GM21390 (cell line): ENCODE results near the gene GLB1L2.
"Not testable (repeated sequence)": the region's sequence is repeated elsewhere in the genome, so short reads cannot be mapped to it uniquely, and the experiment has no call there.

Experiments used
- ATAC-seq: cut with Tn5 transposase; IDR thresholded peaks from one replicate; pipeline ENCODE4 v1.9.1; 2021; ENCODE audit not compliant: unreplicated experiment

Gene GLB1L2, protein sequence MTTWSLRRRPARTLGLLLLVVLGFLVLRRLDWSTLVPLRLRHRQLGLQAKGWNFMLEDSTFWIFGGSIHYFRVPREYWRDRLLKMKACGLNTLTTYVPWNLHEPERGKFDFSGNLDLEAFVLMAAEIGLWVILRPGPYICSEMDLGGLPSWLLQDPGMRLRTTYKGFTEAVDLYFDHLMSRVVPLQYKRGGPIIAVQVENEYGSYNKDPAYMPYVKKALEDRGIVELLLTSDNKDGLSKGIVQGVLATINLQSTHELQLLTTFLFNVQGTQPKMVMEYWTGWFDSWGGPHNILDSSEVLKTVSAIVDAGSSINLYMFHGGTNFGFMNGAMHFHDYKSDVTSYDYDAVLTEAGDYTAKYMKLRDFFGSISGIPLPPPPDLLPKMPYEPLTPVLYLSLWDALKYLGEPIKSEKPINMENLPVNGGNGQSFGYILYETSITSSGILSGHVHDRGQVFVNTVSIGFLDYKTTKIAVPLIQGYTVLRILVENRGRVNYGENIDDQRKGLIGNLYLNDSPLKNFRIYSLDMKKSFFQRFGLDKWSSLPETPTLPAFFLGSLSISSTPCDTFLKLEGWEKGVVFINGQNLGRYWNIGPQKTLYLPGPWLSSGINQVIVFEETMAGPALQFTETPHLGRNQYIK

DNA sequence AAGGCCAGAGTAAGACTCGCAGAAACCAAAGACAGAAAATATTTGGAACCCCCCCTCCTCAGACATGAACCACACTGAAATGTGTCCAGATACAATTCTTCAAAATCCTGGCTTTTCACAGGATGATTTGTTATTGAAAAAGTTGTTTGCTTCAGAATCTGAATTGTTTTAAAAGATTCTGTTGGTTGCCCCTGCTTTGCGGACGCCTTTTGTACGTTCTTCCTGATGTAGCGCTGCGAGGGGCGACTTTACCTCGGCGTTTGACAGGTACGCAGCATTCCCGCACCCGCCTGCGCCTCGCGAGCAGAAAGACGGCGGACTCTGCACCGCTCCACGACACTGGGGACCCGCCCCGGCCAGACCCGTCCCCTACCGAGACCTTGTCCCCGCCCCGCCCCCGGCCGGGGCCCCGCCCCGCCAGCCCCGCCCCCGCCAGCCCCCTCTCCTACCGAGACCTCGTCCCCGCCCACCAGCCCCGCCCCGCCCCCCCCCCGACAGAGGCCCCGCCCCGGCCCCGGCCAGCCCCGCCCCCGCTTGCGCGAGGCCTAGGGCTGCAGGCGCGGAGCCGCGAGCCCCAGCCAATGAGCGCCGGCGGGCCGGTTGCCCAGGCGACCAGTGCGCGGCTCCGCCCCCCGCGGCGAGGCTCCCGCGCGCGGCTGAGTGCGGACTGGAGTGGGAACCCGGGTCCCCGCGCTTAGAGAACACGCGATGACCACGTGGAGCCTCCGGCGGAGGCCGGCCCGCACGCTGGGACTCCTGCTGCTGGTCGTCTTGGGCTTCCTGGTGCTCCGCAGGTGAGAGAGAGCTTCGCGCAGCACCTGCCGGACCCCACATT, at the start of gene GLB1L2:
GLB1L2 (plus strand) TSS at position 635 of the 835 bp plus-strand sequence; CDS start at position 709, 74 bp downstream.
- peak; percentile 86 for ATAC-seq

DNA sequence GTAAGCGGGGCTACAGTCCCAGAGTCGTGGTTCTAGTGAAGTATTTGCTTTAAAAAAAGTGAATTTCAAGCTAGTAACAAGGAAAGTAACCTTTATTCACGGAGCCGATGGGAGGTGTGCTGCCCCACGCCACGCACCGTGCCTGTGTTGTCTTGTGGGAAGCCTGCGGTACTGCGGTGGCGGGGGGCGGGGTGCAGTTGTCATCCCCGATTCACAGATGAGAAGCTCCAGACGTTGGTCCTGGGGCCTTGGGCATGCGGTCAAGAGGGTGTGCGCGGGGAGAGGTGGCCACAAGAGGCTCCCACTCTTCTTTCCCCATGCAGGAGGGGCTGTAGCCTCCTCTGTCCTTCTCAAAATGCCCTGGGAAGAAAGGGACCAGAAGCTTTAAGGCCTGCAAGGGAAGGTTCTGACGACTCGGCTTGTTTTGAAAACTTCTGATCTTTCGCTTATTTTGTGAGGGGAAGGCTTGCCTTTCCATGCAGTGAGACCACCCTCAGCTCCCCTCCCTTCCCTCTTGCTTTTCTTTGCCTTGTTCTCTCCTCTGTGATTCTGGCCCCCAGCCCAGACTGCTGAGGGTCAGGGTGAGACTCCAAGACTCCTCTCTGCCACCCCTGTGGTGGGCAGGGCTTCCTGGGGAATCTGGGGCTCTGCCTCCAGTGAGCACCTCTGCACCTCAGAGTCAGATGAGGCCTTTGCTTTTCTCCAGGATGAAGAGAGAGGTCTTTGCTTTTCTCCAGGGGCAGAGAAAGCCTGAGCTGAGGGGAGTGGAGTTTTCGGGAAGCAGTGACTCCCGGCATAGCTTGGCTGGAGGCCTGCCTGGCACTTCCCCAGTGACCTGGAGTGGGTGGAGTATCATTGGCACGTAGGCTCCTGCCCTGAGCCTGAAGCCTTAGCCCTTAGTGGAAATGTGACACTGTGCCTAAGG, 49.4 kb upstream of the GLB1L2 start:
- no peak for ATAC-seq

DNA sequence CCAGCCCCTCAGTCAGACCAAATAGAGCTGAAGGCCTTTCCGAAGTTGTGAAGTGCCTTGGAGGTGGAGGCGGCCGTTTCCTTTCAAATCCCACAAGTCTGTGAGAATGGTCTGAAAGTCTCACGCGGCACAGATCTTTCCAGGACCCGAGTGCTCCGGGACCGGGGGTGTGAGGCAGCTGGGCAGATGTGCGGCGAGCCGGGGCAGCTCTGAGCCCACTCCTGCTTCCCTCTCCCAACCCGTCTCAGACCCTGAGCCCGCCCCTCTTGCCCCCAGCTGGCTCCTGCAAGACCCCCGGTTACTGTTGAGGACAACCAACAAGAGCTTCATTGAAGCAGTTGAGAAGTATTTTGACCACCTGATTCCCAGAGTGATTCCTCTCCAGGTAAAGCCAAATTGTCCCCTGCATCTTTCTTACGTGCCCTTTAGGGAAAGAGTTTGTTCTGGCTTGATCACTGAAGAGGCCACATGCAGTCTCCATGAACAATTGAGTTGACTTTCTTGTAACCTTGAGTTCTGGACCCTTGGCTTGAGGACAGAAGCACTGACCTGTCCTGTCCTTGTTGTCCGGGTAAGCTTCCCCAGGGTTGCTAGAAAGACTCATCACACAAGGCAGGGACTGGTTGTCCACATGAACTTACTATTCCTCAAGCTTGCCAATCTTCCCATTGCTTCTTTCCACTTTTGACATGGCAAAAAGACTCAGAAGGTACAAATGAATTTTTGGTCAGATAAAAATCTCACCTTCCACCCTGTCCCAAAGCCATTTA, 48.1 kb upstream of the GLB1L2 start:
- ATAC-seq = no peak

DNA sequence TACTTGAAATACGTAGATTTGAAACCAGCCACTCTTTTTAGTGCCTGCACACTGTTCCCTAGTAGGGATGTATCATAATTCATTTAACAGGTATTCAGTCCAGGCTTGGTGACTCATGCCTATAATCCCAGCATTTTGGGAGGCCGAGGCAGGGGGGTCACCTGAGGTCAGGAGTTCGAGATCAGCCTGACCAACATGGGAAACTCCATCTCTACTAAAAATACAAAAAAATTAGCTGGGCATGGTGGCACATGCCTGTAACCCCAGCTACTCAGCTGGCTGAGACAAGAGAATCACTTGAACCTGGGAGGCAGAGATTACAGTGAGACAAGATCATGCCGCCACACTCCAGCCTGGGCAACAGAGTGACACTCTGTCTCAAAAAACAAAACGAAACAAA, 47.4 kb upstream of the GLB1L2 start:
- ATAC-seq = not testable (repeated sequence)

DNA sequence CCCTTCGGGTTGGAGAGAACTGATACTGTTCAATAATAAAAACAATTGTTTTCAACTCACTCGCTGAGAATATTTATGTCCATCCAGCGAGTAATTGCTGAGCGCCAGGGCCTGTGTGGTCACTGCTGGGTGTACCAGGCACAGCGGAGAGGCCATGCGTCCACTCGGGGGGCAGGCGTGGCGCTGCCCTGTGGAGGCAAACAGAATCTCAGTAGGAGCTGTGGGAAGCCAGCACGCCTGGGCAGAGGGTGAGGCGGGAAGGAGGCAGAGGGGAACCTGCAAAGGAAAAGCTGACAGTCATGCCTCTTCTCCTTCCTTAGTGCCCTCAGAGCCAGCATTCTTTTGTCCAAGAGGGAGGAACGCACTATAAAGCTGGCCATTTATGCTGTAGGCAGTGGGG, 44.2 kb upstream of the GLB1L2 start:
- ATAC-seq = no peak

DNA sequence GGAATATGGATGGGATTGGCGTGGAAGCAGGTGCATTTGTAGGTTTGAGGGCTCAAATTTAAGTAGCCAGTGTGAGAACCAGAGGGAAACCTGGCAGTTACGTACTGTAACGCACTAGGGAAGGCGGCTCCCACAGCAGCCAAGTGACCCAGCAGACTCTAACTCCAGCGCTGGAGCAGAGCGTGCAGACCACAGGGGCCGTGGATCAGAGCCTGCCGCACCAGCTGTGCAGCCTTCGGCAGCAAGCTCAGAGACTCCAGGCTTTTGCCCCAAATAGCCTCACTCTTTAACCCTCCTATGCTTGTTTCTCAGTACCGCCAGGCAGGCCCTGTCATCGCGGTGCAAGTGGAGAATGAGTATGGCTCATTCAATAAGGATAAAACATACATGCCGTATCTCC, 43.3 kb upstream of the GLB1L2 start:
- no peak for ATAC-seq

DNA sequence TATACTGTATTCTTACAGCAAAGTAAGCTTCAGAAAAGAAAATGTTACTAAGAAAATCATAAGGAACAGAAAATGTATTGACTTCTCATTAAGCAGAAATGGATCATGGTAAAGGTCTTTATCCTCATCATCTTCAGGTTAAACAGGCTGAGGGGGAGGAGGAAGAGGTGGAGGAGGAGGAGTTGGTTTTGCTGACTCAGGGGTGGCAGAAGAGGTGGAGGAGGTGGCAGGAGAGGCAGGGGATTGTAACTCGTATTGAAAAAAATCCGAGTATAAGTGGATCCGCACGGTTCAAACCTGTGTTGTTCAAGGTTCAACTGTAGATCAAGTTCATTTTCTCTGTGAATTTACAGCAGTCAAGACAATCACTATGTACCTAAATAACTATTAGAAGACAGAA, 42.6 kb upstream of the GLB1L2 start:
- ATAC-seq = no peak

DNA sequence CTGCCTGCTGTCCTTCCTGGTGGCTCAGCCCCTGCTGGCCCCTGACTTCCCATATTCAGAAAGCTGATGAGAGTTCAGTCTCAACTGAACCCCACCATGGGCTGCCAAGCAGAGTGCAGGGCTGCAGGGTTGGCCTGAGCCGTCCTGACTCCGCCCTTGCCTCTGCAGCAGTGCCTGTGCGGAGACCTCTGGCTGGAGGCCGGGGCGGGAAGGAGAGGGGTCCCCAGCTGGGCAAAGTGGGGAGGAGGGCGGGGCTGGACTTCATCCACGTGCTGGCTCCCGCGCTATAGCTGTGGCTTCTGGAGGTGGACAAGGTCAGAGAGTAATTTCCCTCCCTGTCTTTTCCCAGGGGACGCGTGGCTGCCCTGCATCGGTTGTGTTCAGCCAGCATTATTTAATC, 42.0 kb upstream of the GLB1L2 start:
- no peak for ATAC-seq

DNA sequence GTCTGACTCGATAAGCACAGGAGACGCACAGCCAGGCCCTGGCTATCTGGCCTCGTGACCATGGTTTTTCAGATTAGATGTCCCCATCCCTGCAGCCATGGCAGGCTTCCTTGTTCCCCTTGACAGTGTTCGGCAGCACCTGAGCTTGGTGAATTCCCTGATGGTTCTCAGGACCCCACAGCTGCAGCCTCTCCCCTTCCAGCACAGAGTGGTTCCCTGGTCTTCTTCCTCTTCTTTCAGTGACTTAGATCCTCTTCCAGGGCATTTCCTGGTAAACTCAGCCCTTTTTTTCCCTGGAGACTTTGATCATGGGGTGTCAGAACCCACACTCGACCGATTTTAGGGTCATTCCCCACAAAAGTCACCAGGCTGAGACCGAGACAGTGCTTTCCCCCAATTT, 41.1 kb upstream of the GLB1L2 start:
- ATAC-seq = no peak

DNA sequence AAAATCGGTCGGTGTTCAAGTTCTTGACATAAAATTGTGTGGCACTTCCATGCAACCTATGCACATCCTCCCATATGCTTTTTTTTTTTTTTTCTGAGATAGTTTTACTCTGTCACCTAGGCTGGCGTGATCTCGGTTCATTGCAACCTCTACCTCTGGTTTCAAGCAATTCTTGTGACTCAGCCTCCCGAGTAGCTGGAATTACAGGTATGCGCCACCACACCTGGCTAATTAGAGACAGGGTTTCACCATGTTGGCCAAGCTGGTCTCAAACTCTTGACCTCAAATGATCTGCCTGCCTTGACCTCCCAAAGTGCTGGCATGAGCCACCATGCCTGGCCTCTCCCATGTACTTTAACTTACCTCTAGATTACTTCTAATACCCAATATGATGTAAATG, 40.6 kb upstream of the GLB1L2 start:
- ATAC-seq = no peak

DNA sequence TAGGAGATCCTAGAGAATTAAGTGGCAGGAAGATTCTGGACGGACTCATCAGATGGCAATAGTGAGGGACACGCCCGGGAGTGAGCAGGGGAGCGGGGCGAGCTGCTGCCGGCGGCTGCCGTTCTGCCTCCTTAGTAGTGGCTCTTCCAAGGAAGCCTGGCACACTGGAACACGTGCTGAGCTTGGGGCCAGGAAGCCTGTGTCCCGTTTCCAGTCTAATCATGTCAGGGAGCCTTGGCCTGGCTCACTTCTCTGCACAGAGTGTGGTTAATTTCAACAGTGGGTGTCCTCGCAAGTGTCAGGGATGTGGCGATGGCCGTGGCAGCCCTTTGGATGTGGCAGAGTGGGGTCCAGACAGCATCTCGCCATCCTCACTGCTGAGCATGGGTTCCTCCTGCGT, 39.1 kb upstream of the GLB1L2 start:
- ATAC-seq = no peak

DNA sequence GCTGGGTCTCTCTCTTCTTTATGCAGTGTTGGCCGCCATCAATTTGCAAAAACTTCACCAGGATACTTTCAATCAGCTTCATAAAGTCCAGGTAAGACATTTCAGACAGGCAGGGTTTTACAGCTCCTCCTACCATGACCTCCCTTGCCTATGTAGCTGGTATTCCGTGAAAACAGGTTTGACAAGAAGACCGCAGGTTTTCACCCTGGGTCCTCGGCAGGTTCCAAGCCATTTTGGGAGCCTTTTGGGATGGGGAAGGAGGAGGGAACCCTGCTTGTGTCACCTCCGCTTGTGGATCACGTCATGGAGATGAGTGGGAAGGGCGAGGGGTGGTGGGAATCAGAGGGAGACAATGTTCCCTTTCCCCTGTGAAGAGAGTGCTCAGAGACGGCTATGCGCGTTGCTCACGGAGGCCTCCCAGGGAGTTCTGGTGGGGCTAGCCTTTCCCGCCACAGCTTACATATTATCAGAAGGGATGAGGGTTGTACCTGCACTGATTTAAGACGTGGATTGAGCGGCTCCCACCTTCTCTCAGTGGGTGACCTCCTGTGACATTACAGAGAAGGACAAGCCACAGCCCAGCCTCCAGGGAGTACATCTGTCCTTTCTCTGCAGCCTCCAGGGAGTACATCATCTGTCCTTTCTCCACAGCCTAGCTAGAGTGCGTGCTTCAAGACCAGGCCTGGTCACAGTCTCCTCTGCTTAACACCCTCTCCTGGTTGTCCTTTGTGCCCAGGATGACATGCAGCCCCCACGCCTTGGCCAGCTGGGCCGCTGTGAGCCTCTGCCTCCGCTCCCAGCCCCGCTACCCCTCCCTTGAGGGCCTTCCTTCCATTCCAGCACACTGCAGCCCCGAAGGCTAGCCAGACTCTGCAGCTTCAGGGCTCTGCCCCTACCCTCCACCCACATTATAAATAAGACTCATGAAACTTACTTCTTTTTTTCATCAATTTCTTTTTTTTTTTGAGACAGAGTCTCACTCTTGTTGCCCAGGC, 38.4 kb upstream of the GLB1L2 start:
- ATAC-seq = no peak

DNA sequence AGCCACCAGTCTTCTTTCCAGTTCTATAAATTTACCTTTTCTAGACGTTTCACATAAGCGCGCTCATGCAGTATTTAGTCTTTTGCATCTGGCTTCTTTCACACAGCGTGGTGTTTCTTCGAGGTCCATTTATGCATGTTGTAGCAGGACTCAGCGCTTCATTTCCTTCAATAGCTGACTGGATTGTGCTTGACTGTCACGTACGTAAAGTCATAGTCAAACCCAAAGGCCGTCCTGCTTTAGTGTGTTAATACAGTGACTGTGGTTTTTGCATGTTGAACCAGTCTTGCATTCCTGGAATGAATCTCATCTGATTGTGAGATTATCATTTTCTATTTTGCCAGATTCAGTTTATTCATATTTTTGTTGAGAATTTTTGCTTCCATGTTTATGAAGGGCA, 37.1 kb upstream of the GLB1L2 start:
- no peak for ATAC-seq

DNA sequence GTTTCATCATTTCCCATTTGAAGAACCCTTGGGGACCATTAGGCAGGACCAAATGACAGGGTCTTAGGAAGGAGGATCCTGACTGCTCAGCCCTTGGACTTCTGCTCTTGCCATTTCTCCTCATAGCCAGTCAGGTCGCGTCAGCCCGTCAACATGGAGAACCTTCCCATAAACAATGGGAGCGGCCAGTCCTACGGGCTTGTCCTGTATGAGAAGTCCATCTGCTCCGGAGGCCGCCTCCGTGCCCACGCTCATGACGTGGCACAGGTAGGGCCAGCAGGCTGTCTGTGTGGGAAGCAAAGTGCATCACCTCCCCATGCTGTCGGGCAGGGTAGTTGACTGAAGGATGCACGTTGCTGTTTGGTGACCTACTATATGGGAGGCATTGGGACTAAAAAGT, 19.6 kb upstream of the GLB1L2 start:
- no peak for ATAC-seq

DNA sequence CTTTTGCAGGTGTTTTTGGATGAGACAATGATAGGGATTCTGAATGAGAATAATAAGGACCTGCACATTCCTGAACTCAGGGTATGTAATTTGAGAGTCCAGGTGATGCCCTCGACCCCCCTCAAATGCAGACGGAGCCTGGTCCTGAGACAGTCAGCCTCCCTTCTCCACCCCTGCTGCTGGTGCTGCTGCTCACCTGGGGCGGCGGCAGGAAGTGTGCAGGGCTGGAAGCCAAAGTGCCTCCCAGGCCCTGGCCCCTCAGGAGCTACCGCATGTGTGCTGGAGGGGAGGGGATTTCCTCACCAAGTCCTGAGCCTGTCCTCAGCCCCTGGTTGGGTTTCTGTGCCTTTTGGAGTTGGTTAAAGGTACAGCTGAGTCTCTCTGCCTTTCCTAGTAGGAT, 19.0 kb upstream of the GLB1L2 start:
- no peak for ATAC-seq

DNA sequence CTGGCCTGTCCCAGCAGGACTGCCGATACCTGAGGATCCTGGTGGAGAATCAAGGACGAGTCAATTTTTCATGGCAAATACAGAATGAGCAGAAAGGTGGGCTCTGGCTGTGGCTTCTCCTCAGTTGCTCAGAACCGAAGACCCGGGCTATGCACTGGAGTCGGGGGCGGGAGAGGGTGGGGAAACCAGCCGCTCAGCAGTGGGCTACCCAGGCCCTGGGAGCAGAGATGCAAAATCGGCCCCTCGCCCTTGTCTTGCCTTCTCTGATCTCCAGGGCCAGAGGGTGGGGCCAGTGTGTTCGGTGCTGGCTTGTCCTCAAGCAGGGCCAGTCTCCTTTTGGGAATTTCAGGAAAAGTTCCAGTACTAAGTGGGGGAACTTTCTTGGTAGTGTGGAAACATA, 18.4 kb upstream of the GLB1L2 start:
- ATAC-seq = no peak

DNA sequence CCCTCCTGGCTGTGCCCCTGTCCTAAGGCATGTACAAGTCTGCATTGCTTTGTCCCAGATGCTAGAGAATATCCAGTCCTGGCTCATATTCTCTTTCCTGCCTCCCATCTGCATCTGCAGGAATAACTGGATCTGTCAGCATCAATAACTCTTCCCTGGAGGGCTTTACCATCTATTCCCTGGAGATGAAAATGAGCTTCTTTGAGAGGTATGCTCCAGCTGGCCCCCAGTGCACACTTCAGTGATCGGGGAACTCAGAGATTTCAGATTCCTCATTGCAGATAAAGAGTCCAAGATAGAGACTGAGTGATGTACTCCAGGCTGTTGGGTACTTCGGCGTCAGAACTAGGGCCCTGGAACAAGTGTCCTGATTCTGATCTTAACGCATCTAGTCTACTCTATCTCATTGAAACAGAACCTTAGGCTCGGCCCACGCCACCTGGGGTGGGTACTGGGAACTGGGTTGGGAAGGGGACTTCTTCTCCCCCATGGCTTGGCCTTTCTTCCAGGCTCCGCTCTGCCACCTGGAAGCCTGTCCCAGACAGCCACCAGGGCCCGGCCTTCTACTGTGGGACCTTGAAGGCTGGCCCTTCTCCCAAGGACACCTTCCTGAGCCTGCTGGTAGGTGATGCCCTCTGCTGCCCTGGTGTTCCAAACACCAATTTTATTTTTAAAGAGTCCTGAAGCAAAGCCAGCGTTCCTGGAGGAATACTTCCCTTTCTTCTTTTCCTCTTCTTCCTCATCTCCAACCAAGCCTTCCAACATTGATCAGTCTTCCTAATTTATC, 17.8 kb upstream of the GLB1L2 start:
- no peak for ATAC-seq

DNA sequence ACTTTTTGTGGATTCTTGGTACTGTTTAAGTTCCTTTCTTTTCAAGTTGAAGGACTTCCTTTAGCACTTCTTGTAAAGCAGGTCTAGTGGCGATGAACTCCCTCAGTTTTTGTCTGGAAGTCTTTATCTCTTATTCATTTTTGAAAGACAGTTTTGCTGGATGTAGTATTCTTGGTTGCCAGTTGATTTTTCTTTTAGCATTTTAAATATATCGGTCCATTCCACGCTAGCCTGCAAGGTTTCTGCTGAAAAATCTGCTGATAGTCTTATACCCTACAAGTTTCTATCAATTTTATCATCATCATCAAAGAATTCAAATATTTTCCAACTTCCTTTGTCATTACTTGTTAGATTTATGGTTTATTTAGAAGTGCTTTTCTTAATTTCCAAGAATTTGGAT, 14.7 kb upstream of the GLB1L2 start:
- ATAC-seq = no peak
